Left hindlimb (tissue), 1 donor: ENCODE measurements around the gene NR4A3.

Source experiments
- DNase-seq: peaks from one replicate; pipeline ENCODE4 v3.0.0-alpha.2; 2018

Gene NR4A3

GRCh38 chr9:99816392-99816791, 5.3 kb upstream of the NR4A3 start:
- no peak for DNase-seq

DNA sequence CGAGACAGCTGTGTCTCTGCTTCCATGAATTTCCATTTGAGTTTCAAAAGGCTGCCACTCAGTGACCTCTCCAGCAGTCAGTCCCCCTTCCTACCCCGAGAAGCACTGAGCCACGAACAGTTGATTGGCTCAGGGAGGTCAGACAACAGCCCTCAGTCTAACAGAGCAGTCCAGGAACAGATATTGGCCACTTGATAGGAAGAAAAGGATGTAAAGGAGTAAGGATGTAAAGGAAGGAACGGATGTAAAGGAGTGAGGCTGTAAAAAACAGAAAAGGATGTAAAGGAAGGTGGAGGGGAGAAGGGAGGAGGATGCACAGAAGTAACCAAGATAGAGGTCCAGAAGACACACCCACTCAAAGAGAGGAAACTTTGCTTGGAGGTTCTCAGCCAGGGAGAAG, 3.2 kb upstream of the NR4A3 start:
- DNase-seq, result no peak

GRCh38 chr9:99819123-99819855, 2.4 kb upstream of the NR4A3 start:
- DNase-seq, result peak; percentile 89

DNA sequence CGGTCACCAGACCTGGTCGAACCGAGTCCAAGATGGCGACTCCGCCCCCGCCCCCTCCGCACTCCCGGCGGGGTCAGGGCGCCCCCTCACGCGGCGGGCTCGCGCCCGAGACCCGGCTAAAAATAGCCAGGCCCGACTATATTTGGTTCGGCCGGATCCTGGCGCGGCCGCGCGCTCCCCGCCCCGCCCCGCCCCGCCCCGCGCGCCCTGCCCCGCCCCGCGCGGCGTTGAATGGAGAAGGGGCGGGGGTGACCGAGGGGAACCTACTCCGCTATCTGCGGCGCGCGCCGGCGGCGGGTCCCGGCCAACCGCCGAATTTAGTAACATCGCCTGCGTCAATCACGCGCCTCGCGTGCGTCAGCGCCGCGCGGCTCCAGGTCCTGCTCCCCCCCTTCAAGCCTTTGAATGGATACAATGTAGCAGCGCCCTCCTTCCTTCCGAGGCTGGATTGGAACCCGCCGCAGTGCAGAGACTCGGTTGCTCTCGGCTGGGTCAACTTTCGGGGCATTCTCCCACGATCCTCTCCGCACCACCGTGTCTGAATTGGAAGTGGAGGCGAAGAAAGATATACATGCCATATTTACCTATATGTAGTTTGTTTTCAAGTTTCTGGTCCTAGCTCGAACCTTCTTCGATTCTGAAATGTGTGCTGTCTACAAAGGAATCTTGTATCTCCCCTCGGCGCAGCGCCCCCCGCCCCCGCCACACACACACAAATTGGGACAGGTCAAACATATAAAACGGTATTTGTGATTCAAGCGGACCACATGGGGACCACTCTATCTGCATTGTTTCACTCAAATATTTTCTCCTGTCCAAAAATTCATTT, 1.6 kb upstream of the NR4A3 start:
- DNase-seq, result peak; percentile 96

DNA sequence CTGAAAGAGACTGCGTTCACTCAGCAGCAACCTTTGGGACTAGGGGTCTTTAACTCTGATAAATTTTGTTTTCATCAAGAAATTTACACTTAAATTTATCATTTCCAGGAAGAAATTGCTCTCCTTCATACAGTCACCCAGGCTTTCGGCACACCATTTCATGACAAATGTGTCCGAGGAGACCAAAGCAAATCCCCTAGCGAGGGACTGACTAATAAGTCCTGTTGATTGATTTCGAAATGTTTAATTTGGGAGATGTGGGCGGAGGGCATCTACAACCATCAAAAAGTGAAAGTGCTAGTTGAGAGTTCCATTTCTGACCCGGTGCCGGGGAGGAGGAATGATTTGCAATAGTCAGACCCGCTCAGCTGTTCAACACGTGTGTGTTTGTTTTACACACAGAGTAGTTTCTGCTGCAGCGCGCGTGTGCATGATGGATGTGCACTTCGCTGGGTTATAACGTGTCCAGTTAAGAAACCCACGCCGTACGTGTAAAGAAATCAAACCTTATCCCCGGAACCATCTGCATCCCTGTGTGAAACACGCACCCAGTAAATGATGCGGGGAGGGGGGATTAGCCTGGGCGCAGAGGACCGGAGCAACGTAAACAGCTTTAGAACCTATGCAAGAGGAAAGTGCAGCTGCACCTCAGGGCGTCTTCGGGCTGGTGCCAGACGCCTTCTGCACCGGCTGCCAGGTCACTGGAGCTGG, 845 bp upstream of the NR4A3 start:
- peak; percentile 81 for DNase-seq

- DNase-seq, result peak; percentile 73
These were observed 572 bp downstream of the NR4A3 start for GRCh38 chr9:99822109-99822805.

- peak; percentile 44 for DNase-seq
These were observed 1.3 kb downstream of the NR4A3 start for GRCh38 chr9:99822806-99823591.

DNA sequence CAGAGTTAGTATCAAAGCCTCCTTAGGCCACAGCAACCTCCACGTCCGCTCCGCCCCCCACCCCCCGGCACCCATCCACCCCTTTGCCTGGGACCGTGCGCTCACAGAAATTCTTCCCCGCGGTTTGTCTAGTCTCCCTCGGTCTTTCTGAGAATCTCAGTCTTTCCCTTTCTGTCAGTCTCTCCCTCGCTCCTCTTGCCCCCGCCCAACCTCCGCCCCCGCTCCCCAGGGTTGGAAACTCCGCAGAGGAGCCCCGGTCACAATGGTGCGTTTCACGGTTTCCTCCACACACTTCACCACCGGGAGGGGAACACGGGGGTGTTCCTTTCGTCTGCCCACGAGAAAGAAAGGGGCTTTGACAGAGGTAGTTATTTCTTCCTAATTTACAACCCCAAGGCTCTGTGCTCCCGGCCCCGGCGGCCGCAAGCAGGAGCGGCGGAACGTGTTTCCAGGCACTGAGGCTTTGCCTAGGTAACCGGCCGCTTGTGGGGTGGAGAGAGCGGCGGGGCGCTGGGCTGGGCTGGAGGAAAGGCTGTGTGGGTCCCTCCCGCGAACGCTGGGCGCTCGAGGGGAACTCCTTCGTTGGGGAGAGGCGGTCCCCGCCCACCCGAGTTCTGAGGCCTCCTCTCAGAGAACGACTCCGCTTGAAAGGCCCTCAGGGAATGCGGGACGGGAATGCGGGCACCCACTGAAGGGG, 2.1 kb downstream of the NR4A3 start:
- peak; percentile 58 for DNase-seq

DNA sequence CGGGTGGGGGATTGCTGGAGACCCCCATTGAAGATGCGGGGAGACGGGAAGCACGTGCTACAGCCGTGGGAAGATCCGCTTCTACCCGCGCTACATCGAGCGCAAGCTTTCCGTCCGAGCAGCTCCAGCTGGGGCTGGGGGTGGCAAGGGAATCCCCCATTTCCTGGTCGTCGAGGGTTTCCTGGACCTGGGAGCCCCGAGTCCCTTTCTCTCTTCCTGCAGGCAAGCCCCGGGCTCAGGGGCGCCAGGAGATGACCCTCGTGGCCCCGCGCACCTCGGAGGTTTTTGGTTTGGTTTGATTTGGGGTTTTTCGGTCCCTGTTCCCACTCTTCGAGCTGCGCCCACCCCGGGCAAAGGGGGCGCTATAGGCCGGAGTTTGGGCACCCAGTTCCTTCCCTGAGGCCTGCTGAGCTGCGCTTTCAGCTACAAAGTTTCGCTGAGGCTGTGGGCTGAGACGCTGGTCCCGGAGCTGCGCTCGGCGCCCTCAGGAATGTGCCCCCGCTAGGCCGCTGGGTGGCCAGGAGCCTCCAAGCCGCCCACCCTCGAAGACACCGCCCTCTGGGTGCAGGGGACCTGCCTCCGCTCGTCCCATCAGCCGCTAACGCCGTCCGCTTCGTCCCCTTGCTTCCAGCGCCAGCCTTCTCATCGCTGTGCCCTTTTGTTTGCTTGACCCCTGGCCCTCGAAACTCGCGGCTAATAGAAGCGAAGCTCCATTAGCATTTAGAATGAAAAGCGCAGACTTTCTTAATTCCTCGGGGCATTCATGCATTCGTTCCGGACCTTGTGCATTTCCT, 2.9 kb downstream of the NR4A3 start:
- peak; percentile 61 for DNase-seq

- peak; percentile 35 for DNase-seq
These were observed 3.7 kb downstream of the NR4A3 start for GRCh38 chr9:99825172-99826046.

DNA sequence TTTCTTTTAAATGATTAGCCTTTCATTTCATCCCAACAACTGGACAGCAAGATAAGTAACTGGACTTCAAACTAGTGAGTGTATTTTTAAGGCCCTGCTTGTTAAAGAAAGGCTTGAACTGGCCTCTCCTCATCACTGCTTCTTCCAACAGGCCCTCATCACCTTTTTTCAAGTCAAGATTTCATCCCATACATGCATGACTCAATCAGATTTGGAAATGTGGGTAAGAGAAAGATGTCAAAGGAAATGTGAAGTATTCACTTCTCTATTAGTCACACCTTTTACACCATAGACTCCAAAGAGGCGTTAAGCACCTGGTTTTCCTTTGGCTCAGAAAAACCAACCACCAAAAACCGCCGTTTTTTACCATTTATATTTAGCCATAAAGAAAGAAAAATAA, 4.9 kb downstream of the NR4A3 start:
- no peak for DNase-seq

GRCh38 chr9:99827244-99827643, 5.6 kb downstream of the NR4A3 start:
- no peak for DNase-seq

DNA sequence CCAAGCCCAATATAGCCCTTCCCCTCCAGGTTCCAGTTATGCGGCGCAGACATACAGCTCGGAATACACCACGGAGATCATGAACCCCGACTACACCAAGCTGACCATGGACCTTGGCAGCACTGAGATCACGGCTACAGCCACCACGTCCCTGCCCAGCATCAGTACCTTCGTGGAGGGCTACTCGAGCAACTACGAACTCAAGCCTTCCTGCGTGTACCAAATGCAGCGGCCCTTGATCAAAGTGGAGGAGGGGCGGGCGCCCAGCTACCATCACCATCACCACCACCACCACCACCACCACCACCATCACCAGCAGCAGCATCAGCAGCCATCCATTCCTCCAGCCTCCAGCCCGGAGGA, 6.3 kb downstream of the NR4A3 start:
- DNase-seq, result no peak

GRCh38 chr9:99828417-99829176, 6.9 kb downstream of the NR4A3 start:
- peak; percentile 38 for DNase-seq

- no peak for DNase-seq
These were observed 10.3 kb downstream of the NR4A3 start for GRCh38 chr9:99831857-99832557.

- DNase-seq, result no peak
These were observed 10.8 kb downstream of the NR4A3 start for GRCh38 chr9:99832558-99832864.

DNA sequence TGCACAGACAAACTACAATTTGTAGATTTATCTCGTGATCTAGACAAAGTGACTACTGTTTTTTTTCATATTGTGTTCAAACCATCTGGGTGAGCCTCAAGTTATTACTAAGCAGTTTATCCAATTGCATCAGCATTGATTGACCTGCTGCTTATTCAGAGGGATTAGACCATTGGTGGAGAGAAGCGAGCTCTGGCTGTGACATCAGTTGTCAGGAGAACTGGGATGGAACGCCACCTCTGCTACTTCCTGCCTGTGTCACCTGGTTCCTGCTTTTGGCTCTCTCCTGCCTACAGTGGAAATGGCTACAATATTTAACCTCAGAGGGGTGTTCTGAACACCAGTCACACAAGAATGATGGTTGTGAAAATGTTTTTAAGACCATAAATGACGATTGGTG, 12.1 kb downstream of the NR4A3 start:
- no peak for DNase-seq

DNA sequence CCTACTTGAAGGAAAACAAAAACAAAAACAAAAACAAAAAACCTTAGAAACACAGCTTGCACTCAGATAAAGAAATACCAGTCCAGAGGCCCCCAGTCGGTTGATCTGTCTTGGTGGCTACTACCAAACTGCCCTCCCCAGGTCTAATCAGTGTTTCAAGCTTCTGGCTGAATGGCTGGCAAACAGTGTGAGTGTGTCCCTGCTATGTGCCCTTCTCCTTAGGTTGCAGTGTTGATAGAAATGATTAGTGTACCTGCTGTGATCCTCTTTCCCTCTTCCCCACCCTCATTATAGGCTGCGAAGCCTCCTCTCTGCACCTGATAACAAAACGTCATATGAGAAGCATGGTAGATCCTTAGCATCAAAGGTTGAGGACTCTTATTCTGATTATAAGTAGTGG, 12.8 kb downstream of the NR4A3 start:
- no peak for DNase-seq
